AG08396 (cell line): Measurements from ENCODE around the gene ZNF473.

Experiments used
- DNase-seq: peaks from one replicate; pipeline ENCODE4 v3.0.0; 2012; ENCODE audit warnings: low spot score, mixed read lengths

ZNF473 gene

GRCh38 chr19:50003254-50003788 lies 22.5 kb upstream of the ZNF473 start:
- no peak for DNase-seq

- peak; percentile 92 for DNase-seq
Measured at GRCh38 chr19:50003810-50004419, 21.9 kb upstream of the ZNF473 start.

GRCh38 chr19:50005428-50005827 lies 20.4 kb upstream of the ZNF473 start:
- DNase-seq: no peak

GRCh38 chr19:50007170-50007569 lies 18.6 kb upstream of the ZNF473 start:
- DNase-seq: no peak

- no peak for DNase-seq
Measured at GRCh38 chr19:50007947-50008346, 17.9 kb upstream of the ZNF473 start.

GRCh38 chr19:50008532-50008931 lies 17.3 kb upstream of the ZNF473 start:
- no peak for DNase-seq

GRCh38 chr19:50016225-50016807 lies 9.5 kb upstream of the ZNF473 start:
- DNase-seq: no peak

GRCh38 chr19:50020481-50020880 lies 5.3 kb upstream of the ZNF473 start:
- no peak for DNase-seq

- no peak for DNase-seq
Measured at GRCh38 chr19:50022823-50023222, 3.0 kb upstream of the ZNF473 start.

- no peak for DNase-seq
Measured at GRCh38 chr19:50024719-50025021, 1.1 kb upstream of the ZNF473 start.

GRCh38 chr19:50025022-50025793 lies 597 bp upstream of the ZNF473 start, which contains the start of gene VRK3:
TSS of gene VRK3 (minus strand) at chr19:50025372. CDS start at chr19:50016162, 9,210 bp downstream.
- peak; percentile 96 for DNase-seq

GRCh38 chr19:50026550-50026906 lies 723 bp downstream of the ZNF473 start:
- DNase-seq: no peak

- no peak for DNase-seq
Measured at GRCh38 chr19:50030225-50030624, 4.4 kb downstream of the ZNF473 start.

- DNase-seq: no peak
Measured at GRCh38 chr19:50030937-50031336, 5.1 kb downstream of the ZNF473 start.

GRCh38 chr19:50036908-50037307 lies 11.1 kb downstream of the ZNF473 start:
- no peak for DNase-seq

GRCh38 chr19:50039968-50040367 lies 14.2 kb downstream of the ZNF473 start:
- peak; percentile 13 for DNase-seq

- DNase-seq: no peak
Measured at GRCh38 chr19:50040967-50041366, 15.2 kb downstream of the ZNF473 start.

GRCh38 chr19:50042363-50043024 lies 16.7 kb downstream of the ZNF473 start:
- DNase-seq: no peak

- no peak for DNase-seq
Measured at GRCh38 chr19:50043967-50044366, 18.2 kb downstream of the ZNF473 start.

GRCh38 chr19:50044922-50045321 lies 19.1 kb downstream of the ZNF473 start:
- no peak for DNase-seq

- peak; percentile 25 for DNase-seq
Measured at GRCh38 chr19:50046649-50047503, 21.1 kb downstream of the ZNF473 start.

GRCh38 chr19:50047671-50048070 lies 21.9 kb downstream of the ZNF473 start:
- DNase-seq: no peak
